HepG2 (cell line): ENCODE results near the gene GART. TPM values are rescaled to one million over a fixed set of nuclear protein-coding genes. Genes with fewer than 3 reads are reported as not detected.

ENCODE experiments used
- ATAC-seq: fragments of 200-7000 bp; cut with Tn5 transposase; 3 replicates; pipeline ENCODE4 v1.9.1; 2020; ENCODE audit warnings: mild to moderate bottlenecking, moderate library complexity
- BruUV-seq: library from RNA; stranded (reverse); fragments of 400-500 nt; replicated peaks from 2 replicates; lab custom pipeline; 2021; lab: Mats Ljungman, UMichigan
- CTCF ChIA-PET: fragments of 300-600 bp; formaldehyde crosslinking; extraction: SDS; loops from one replicate; lab custom pipeline; 2021; ENCODE audit warnings: low total read pairs, inconsistent platforms, low intra/inter-chr PET ratio; lab: Yijun Ruan, JAX
- POLR2A ChIA-PET: fragments of 350-600 bp; sonication (Branson Sonifier 250); formaldehyde crosslinking; loops from one replicate; lab custom pipeline; 2020; ENCODE audit warnings: antibody characterized with exemption, inconsistent platforms; lab: Yijun Ruan, JAX
- DNase-seq: peaks from one replicate; pipeline ENCODE4 v3.0.0-alpha.2; 2015; ENCODE audit warnings: low spot score
- FAIRE-seq: peaks from 3 replicates; lab custom pipeline; 2011; peaks lifted over from hg19 to GRCh38; lab: Jason Lieb, UNC
- H2AFZ ChIP-seq: one replicate; pipeline ENCODE4 v1.6.1; 2011; ENCODE audit warnings: low read length, inconsistent platforms
- H3K27ac ChIP-seq: fragments of 300-600 bp; 3 replicates; pipeline ENCODE4 v1.8.0; 2011; ENCODE audit warnings: mixed run types, mild to moderate bottlenecking, mixed read lengths, low read length, inconsistent platforms; ENCODE audit not compliant: insufficient read depth; ENCODE audit errors: extremely low read length
- H3K27me3 ChIP-seq, 2 experiments: fragments of 200-600 bp in 1 of 2; 2 replicates in 1 of 2; 3 replicates in 1 of 2; pipeline versions ENCODE4 v1.6.0 to v1.8.0; 2011; ENCODE audit warnings: low read length in 2 of 2, mild to moderate bottlenecking in 2 of 2, moderate library complexity in 2 of 2, inconsistent platforms in 1 of 2; ENCODE audit not compliant: insufficient read depth in 2 of 2, control insufficient read depth in 1 of 2
- H3K36me3 ChIP-seq, 2 experiments: fragments of 200-600 bp in 1 of 2; replicated peaks in 1 of 2; 2 replicates in 1 of 2; 3 replicates in 1 of 2; pipeline versions ENCODE4 v1.5.1 to v1.8.0; 2011; ENCODE audit warnings: low read length in 2 of 2, inconsistent platforms in 1 of 2; ENCODE audit not compliant: insufficient read depth in 2 of 2, control insufficient read depth in 1 of 2
- H3K4me1 ChIP-seq: 2 replicates; pipeline ENCODE4 v1.5.1; 2012; ENCODE audit warnings: low read length, inconsistent platforms; ENCODE audit not compliant: insufficient read depth
- H3K4me2 ChIP-seq: 2 replicates; pipeline ENCODE4 v1.6.0; 2011; ENCODE audit warnings: low read depth, low read length, inconsistent platforms
- H3K4me3 ChIP-seq, 3 experiments: fragments of 200-600 bp in 1 of 3; sonication (generic), shearing (Covaris generic) in 1 of 3; replicated peaks in 1 of 3; 2 replicates each; pipeline ENCODE4 v1.5.1; 2011 to 2016; ENCODE audit warnings: low read length in 3 of 3, inconsistent platforms in 2 of 3, low read depth in 2 of 3, mild to moderate bottlenecking in 2 of 3, control low read depth in 1 of 3, mixed read lengths in 1 of 3; ENCODE audit not compliant: insufficient read depth in 1 of 3
- H3K79me2 ChIP-seq: one replicate; pipeline ENCODE4 v1.6.1; 2011; ENCODE audit warnings: low read length, inconsistent platforms; ENCODE audit not compliant: insufficient read depth
- H3K9ac ChIP-seq: 2 replicates; pipeline ENCODE4 v1.6.0; 2011; ENCODE audit warnings: mild to moderate bottlenecking, low read depth, low read length, inconsistent platforms; ENCODE audit not compliant: insufficient read depth
- H3K9me3 ChIP-seq: 2 replicates; pipeline ENCODE4 v1.5.1; 2012; ENCODE audit warnings: mild to moderate bottlenecking, low read length
- H4K20me1 ChIP-seq: 2 replicates; pipeline ENCODE4 v1.6.0; 2011; ENCODE audit warnings: inconsistent platforms, mild to moderate bottlenecking, low read length, moderate library complexity; ENCODE audit not compliant: insufficient read depth
- AGO2 ChIP-seq: fragments of 200-400 bp; formaldehyde crosslinking; optimal IDR thresholded peaks from 2 replicates; pipeline ENCODE3; 2017; ENCODE audit warnings: mild to moderate bottlenecking, low read depth, low read length, moderate library complexity
- MED13 ChIP-seq: sonication (generic); formaldehyde crosslinking; IDR thresholded peaks from 2 replicates; pipeline ENCODE4 v1.5.0; 2020; ENCODE audit warnings: missing genetic modification reagents
- POLR2A ChIP-seq, 2 experiments: IDR thresholded peaks; 2 replicates each; pipeline ENCODE4 v1.6.1; 2011; ENCODE audit warnings: low read depth in 2 of 2, low read length in 2 of 2, mild to moderate bottlenecking in 1 of 2, moderate library complexity in 1 of 2; ENCODE audit not compliant: insufficient read depth in 1 of 2
- POLR2AphosphoS5 ChIP-seq: IDR thresholded peaks from 2 replicates; pipeline ENCODE4 v1.6.1; 2012; ENCODE audit warnings: low read depth, low read length
- RCOR2 ChIP-seq: IDR thresholded peaks from 2 replicates; pipeline ENCODE4 v1.6.1; 2016; ENCODE audit warnings: missing biosample characterization, missing genetic modification reagents
- SETDB1 ChIP-seq: sonication (generic); formaldehyde crosslinking; IDR thresholded peaks from 2 replicates; pipeline ENCODE4 v1.5.1; 2020; ENCODE audit warnings: missing genetic modification reagents, mild to moderate bottlenecking, borderline replicate concordance
- ZBTB26 ChIP-seq: IDR thresholded peaks from 2 replicates; pipeline ENCODE4 v1.6.1; 2016; ENCODE audit warnings: missing compliant biosample characterization, missing genetic modification reagents, borderline replicate concordance
- ZBTB4 ChIP-seq: sonication (generic); formaldehyde crosslinking; IDR thresholded peaks from 2 replicates; pipeline ENCODE4 v1.4.0; 2020; ENCODE audit warnings: missing genetic modification reagents, mild to moderate bottlenecking, borderline replicate concordance
- ZFP62 ChIP-seq: sonication (generic); formaldehyde crosslinking; IDR thresholded peaks from 2 replicates; pipeline ENCODE4 v1.4.0; 2020; ENCODE audit warnings: missing genetic modification reagents
- ZFP82 ChIP-seq: sonication (generic); formaldehyde crosslinking; IDR thresholded peaks from 2 replicates; pipeline ENCODE4 v1.5.1; 2020; ENCODE audit warnings: mild to moderate bottlenecking, missing genetic modification reagents, borderline replicate concordance
- ZNF263 ChIP-seq: sonication (generic); formaldehyde crosslinking; IDR thresholded peaks from 2 replicates; pipeline ENCODE4 v1.4.0; 2020; ENCODE audit warnings: missing genetic modification reagents
- ZNF772 ChIP-seq: sonication (generic); formaldehyde crosslinking; IDR thresholded peaks from 2 replicates; pipeline ENCODE4 v1.5.0; 2020; ENCODE audit warnings: mild to moderate bottlenecking, missing genetic modification reagents
- WGBS: methylation state at CpG from one replicate; pipeline ENCODE4 v1.1.6; 2017; ENCODE audit warnings: low lambda C conversion rate; 5-methylcytosine and 5-hydroxymethylcytosine counted together
- in situ Hi-C: cut with HindIII; loops from 2 replicates; pipeline ENCODE4 v1.10.0; 2017; ENCODE audit warnings: low pct_unique_long_range_greater_than_20kb; ENCODE audit not compliant: extremely low pct_ligation_motif_present
- intact Hi-C: fragments of 100-400 bp; cut with micrococcal nuclease; formaldehyde crosslinking; loops from one replicate; pipeline ENCODE4 v1.10.0; 2022; ENCODE audit not compliant: unreplicated experiment
- polyA plus RNA-seq, 8 experiments: library from polyadenylated mRNA; depleted of rRNA in 3 of 8; stranded (reverse) in 7 of 8; unstranded in 1 of 8; fragments of >200 nt; fragmentation: Illumina TruSeq in 4 of 8; extraction: Trizol in 4 of 8; gene quantifications; 2 replicates each; pipeline versions ENCODE4 v1.2.1 to v1.2.3, GENCODE V29; 2011 to 2016; ENCODE audit warnings: low read depth in 4 of 8, missing spikeins in 1 of 8, mixed read lengths in 1 of 8; ENCODE audit not compliant: insufficient read depth in 1 of 8
- total RNA-seq, 5 experiments: library from RNA; depleted of rRNA; stranded (reverse); fragments of >200 nt; fragmentation: Illumina TruSeq; extraction: Trizol; gene quantifications; 2 replicates each; pipeline ENCODE4 v1.2.3, GENCODE V29; 2016; ENCODE audit warnings: low read depth in 1 of 5
- TF ChIP-seq, protein P1 (sequence below): sonication (generic); formaldehyde crosslinking; IDR thresholded peaks from 2 replicates; pipeline ENCODE4 v1.4.0; 2020; ENCODE audit warnings: missing genetic modification reagents
- TF ChIP-seq, protein P2 (sequence below): sonication (generic); formaldehyde crosslinking; IDR thresholded peaks from 2 replicates; pipeline ENCODE4 v1.4.0; 2020; ENCODE audit warnings: mild to moderate bottlenecking, missing genetic modification reagents
- TF ChIP-seq, protein P3 (sequence below): IDR thresholded peaks from 2 replicates; pipeline ENCODE4 v1.6.1; 2018; ENCODE audit warnings: missing genetic modification reagents

The GART gene
- total and polyA plus RNA-seq, 2 of the 13 experiments (the other 11 are each of a cell fraction or from before 2014, with no cell fraction given), result 17.9 to 109 TPM

DNA sequence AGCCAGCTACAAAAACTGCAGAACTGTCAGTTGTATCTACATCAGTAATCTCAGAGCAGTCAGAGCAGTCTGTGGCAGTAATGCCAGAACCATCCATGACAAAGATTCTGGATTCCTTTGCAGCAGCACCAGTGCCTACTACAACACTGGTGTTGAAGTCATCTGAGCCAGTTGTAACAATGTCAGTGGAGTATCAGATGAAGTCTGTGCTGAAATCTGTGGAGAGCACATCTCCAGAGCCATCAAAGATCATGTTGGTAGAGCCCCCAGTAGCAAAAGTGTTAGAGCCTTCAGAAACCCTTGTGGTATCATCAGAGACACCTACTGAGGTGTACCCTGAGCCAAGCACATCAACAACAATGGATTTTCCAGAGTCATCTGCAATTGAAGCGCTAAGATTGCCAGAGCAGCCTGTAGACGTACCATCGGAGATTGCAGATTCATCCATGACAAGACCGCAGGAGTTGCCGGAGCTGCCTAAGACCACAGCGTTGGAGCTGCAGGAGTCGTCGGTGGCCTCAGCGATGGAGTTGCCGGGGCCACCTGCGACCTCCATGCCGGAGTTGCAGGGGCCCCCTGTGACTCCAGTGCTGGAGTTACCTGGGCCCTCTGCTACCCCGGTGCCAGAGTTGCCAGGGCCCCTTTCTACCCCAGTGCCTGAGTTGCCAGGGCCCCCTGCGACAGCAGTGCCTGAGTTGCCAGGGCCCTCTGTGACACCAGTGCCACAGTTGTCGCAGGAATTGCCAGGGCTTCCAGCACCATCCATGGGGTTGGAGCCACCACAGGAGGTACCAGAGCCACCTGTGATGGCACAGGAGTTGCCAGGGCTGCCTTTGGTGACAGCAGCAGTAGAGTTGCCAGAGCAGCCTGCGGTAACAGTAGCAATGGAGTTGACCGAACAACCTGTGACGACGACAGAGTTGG is 8.2 kb upstream of the GART start:
- ATAC-seq, result no peak; the same call in 1 of the 3 replicates
- BruUV-seq, result TSS peak; percentile 22
- peaks cover 16% of the 10 kb centered on the region for H3K4me1 ChIP-seq
- H4K20me1 ChIP-seq, result peaks cover 73% of the 10 kb centered on the region
- no peaks in the 10 kb centered on the region for H3K9me3 ChIP-seq
- in situ Hi-C loops (no loop called here), intact Hi-C loops (loop anchor here (5.0 kb wide), 1 partner anchor 57 kb away; no protein-coding TSS in a partner anchor)
- ChIA-PET POLR2A (interaction anchor here (1.3 to 1.4 kb wide), 2 partner anchors 11 to 18 kb away, joined by 3 to 6 read pairs; no protein-coding TSS in a partner anchor), CTCF (no interaction called here)
- no peak for FAIRE-seq
- H3K27me3 ChIP-seq, result no peaks in the 10 kb centered on the region
- peaks cover 87% of the 10 kb centered on the region for H3K79me2 ChIP-seq
- no peak overlapping the region for H3K4me3 ChIP-seq
- peaks cover 33 to 74% of the 10 kb centered on the region in 2 experiments for H3K36me3 ChIP-seq
- no peak overlapping the region for H3K27ac ChIP-seq
- no peak overlapping the region for H3K4me2 ChIP-seq
- WGBS, result 98% methylated on average over 15 of the region's 19 CpGs
- H2AFZ ChIP-seq, result no peak overlapping the region
- DNase-seq, result no peak
- no peak overlapping the region for H3K9ac ChIP-seq
- no peak for TF ChIP-seq ZBTB4 (CRISPR knock-in tag)
- peak; percentile 18; the same call in 1 of the 2 replicates for TF ChIP-seq POLR2AphosphoS5
- TF ChIP-seq, protein P1, sequence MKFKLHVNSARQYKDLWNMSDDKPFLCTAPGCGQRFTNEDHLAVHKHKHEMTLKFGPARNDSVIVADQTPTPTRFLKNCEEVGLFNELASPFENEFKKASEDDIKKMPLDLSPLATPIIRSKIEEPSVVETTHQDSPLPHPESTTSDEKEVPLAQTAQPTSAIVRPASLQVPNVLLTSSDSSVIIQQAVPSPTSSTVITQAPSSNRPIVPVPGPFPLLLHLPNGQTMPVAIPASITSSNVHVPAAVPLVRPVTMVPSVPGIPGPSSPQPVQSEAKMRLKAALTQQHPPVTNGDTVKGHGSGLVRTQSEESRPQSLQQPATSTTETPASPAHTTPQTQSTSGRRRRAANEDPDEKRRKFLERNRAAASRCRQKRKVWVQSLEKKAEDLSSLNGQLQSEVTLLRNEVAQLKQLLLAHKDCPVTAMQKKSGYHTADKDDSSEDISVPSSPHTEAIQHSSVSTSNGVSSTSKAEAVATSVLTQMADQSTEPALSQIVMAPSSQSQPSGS (CRISPR knock-in tag), result no peak
- TF ChIP-seq, protein P2, sequence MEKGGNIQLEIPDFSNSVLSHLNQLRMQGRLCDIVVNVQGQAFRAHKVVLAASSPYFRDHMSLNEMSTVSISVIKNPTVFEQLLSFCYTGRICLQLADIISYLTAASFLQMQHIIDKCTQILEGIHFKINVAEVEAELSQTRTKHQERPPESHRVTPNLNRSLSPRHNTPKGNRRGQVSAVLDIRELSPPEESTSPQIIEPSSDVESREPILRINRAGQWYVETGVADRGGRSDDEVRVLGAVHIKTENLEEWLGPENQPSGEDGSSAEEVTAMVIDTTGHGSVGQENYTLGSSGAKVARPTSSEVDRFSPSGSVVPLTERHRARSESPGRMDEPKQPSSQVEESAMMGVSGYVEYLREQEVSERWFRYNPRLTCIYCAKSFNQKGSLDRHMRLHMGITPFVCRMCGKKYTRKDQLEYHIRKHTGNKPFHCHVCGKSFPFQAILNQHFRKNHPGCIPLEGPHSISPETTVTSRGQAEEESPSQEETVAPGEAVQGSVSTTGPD (CRISPR knock-in tag), result no peak
- no peak for TF ChIP-seq ZFP82 (CRISPR knock-in tag)
- TF ChIP-seq RCOR2 (CRISPR knock-in tag), result no peak
- TF ChIP-seq ZFP62 (CRISPR knock-in tag), result no peak
- no peak for TF ChIP-seq MED13 (CRISPR knock-in tag)
- peak in 1 of 2 experiments; percentile 4; a peak in 1 of 4 replicates for TF ChIP-seq POLR2A (IDR thresholded peaks at IDR 0.05; ENCODE audit: insufficient read depth in 1 of 2, low read depth in 2 of 2, low read length in 2 of 2)
- TF ChIP-seq ZNF772 (CRISPR knock-in tag), result no peak
- peak; percentile 96 for TF ChIP-seq AGO2
- TF ChIP-seq SETDB1 (CRISPR knock-in tag), result no peak
- TF ChIP-seq, protein P3, sequence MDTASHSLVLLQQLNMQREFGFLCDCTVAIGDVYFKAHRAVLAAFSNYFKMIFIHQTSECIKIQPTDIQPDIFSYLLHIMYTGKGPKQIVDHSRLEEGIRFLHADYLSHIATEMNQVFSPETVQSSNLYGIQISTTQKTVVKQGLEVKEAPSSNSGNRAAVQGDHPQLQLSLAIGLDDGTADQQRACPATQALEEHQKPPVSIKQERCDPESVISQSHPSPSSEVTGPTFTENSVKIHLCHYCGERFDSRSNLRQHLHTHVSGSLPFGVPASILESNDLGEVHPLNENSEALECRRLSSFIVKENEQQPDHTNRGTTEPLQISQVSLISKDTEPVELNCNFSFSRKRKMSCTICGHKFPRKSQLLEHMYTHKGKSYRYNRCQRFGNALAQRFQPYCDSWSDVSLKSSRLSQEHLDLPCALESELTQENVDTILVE (CRISPR knock-in tag), result no peak
- no peak for TF ChIP-seq ZNF263 (CRISPR knock-in tag)
- no peak for TF ChIP-seq ZBTB26 (CRISPR knock-in tag)
